ENCODE results near the gene SLC2A4RG. TPM values are rescaled to one million over a fixed set of nuclear protein-coding genes. Genes with fewer than 3 reads are reported as not detected.

The SLC2A4RG gene
- total and polyA plus RNA-seq, 8 donors, result 25.8 to 67.1 (median 33.4) TPM

- no peak overlapping the region for H3K4me3 ChIP-seq
- ATAC-seq, result no peak
- no peaks in the 10 kb centered on the region for H3K9me3 ChIP-seq
- FAIRE-seq, result no peak
- no peak overlapping the region for H3K27ac ChIP-seq
- H3K36me3 ChIP-seq, result peaks cover 0 to 7% (median 0%) of the 10 kb centered on the region in 3 donors
- no peak for DNase-seq
- WGBS, 2 donors, result 67 to 69% methylated on average over 12 to 13 of the region's 13 CpGs
- peaks cover 0 to 6% (median 6%) of the 10 kb centered on the region in 3 donors for H3K4me1 ChIP-seq
- no peak for TF ChIP-seq CTCF (IDR thresholded peaks at IDR 0.05)
- no peaks in the 10 kb centered on the region for H3K27me3 ChIP-seq
- intact Hi-C loops (cut with DNase I), result no loop called here
Measured at GRCh38 chr20:63702751-63703470, 36.7 kb upstream of the SLC2A4RG start.

GRCh38 chr20:63703471-63703975, 36.1 kb upstream of the SLC2A4RG start:
- TF ChIP-seq CTCF (IDR thresholded peaks at IDR 0.05), result no peak
- whole genome bisulfite sequencing, 2 donors, result 86 to 89% methylated on average over 14 to 15 of the region's 15 CpGs
- DNase-seq (peak in 1 of 6 donors; percentile 73), FAIRE-seq (no peak), ATAC-seq (no peak)
- H3K4me1 ChIP-seq, result peaks cover 0 to 6% (median 6%) of the 10 kb centered on the region in 3 donors
- no peak overlapping the region for H3K4me3 ChIP-seq
- no peaks in the 10 kb centered on the region for H3K9me3 ChIP-seq
- peaks cover 0 to 7% (median 0%) of the 10 kb centered on the region in 3 donors for H3K36me3 ChIP-seq
- no peaks in the 10 kb centered on the region for H3K27me3 ChIP-seq
- intact Hi-C loops (cut with DNase I), result no loop called here
- no peak overlapping the region for H3K27ac ChIP-seq

DNA sequence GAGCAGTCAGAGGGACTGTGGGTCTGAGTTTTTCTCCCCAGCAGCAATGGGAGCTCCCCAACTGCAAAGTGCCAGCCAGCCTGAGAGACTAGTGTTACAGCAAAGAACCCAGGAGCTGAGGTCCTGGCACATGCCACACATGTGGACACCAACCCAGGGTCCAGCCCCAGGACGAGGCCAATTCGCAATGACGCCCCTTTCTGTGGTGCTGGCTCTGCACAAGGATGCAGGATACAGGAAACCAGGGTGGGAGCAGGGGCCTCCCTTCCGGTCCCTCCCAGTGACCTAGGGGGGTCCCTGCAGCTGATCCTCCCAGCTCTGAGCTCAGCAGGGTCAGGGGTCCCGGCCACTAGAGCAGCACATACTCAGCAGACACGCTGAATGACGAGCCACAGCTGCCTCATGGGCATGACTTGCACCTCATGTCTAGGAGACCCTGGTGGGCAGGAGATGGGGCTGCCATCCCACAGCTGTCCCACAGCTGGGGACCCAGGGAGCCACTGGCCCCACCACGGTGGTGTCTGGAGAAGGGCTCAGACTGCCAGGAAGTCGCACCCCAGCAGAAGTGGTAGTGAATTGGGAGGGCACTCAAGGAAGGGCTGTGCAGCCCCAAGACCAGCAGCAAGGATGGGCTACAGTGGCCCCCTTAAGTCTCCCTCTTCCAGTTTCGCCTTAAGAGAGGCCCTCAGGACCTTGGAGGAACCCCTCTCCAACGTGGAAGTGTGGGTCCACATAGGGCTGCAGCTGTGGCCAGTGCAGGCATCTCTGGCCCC, 35.4 kb upstream of the SLC2A4RG start:
- no peak overlapping the region for H3K27ac ChIP-seq
- DNase-seq, result peak in 1 of 6 donors; percentile 61

DNA sequence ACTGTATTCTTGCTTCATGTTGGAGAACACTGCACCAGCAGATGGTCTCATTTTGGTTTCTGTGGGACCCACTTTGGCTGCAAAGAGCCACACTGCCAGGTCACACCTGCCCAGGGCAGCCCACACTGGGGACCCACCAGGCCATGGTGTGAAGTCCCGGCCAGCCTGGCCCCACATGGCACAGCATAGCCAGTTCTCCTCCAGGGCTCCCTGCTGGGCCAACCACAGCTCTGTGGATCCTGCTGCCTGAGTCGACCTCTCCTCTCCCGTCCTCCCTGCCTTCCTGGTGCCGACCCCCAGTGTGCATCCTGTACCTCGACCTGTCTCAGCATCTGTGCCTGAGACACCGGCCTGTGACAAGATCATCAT, 34.8 kb upstream of the SLC2A4RG start:
- Histone ChIP-seq H3K9me3 (no peaks in the 10 kb centered on the region), H3K27ac (no peak overlapping the region), H3K4me3 (no peak overlapping the region), H3K4me1 (peaks cover 0 to 16% (median 6%) of the 10 kb centered on the region in 3 donors), H3K36me3 (peaks cover 0 to 7% (median 0%) of the 10 kb centered on the region in 3 donors), H3K27me3 (no peaks in the 10 kb centered on the region)
- ATAC-seq (no peak), DNase-seq (peak in 1 of 6 donors; percentile 63), FAIRE-seq (no peak)
- no peak for TF ChIP-seq CTCF (IDR thresholded peaks at IDR 0.05)
- intact Hi-C loops (cut with DNase I), result no loop called here
- WGBS, 2 donors, result 80 to 88% methylated on average over 6 of the region's 6 CpGs

More for the DNA sequence above, 35.4 kb upstream of the SLC2A4RG start:
- Histone ChIP-seq H3K4me3 (no peak overlapping the region), H3K36me3 (peaks cover 0 to 7% (median 0%) of the 10 kb centered on the region in 3 donors), H3K27me3 (no peaks in the 10 kb centered on the region), H3K9me3 (no peaks in the 10 kb centered on the region), H3K4me1 (peaks cover 0 to 12% (median 6%) of the 10 kb centered on the region in 3 donors)
- FAIRE-seq (no peak), ATAC-seq (no peak)
- 87 to 91% methylated on average over 11 of the region's 11 CpGs for WGBS, 2 donors
- no peak for TF ChIP-seq CTCF (IDR thresholded peaks at IDR 0.05)
- intact Hi-C loops (cut with DNase I), result no loop called here

All from pancreas (tissue), 10 donors.